HepG2 (cell line): ENCODE results near the gene CAMK4.

Experiments used
- CHCHD3 ChIP-seq: sonication (generic); formaldehyde crosslinking; IDR thresholded peaks from 2 replicates; pipeline ENCODE4 v1.8.0; 2022; ENCODE audit warnings: mild to moderate bottlenecking, missing genetic modification reagents, moderate library complexity
- CTCF ChIP-seq: sonication (generic); formaldehyde crosslinking; IDR thresholded peaks from 2 replicates; pipeline ENCODE4 v1.5.0; 2020; ENCODE audit warnings: mild to moderate bottlenecking, missing genetic modification reagents, moderate library complexity
- ELF1 ChIP-seq: sonication (generic); formaldehyde crosslinking; IDR thresholded peaks from 2 replicates; pipeline ENCODE4 v1.4.0; 2020; ENCODE audit warnings: missing genetic modification reagents
- ERF ChIP-seq: IDR thresholded peaks from 2 replicates; pipeline ENCODE4 v1.6.1; 2018; ENCODE audit warnings: missing biosample characterization, missing genetic modification reagents
- MAFK ChIP-seq, 2 experiments: IDR thresholded peaks in 1 of 2; conservative IDR thresholded peaks in 1 of 2; 2 replicates each; pipeline ENCODE4 v1.6.1; 2011; ENCODE audit warnings: improper control_type of control experiment in 2 of 2, low read length in 2 of 2
- NAIF1 ChIP-seq: sonication (generic); formaldehyde crosslinking; IDR thresholded peaks from 2 replicates; pipeline ENCODE4 v1.5.0; 2020; ENCODE audit warnings: mild to moderate bottlenecking, missing genetic modification reagents, borderline replicate concordance
- NR2C2 ChIP-seq: sonication (generic); formaldehyde crosslinking; IDR thresholded peaks from 2 replicates; pipeline ENCODE4 v1.4.0; 2020; ENCODE audit warnings: missing genetic modification reagents, mild to moderate bottlenecking, moderate library complexity, borderline replicate concordance
- SETDB1 ChIP-seq: sonication (generic); formaldehyde crosslinking; IDR thresholded peaks from 2 replicates; pipeline ENCODE4 v1.5.1; 2020; ENCODE audit warnings: missing genetic modification reagents, mild to moderate bottlenecking, borderline replicate concordance
- TAF1 ChIP-seq: sonication (generic); formaldehyde crosslinking; IDR thresholded peaks from 2 replicates; pipeline ENCODE4 v1.4.0; 2020; ENCODE audit warnings: missing genetic modification reagents
- ZMYM3 ChIP-seq: sonication (generic); formaldehyde crosslinking; IDR thresholded peaks from 2 replicates; pipeline ENCODE4 v1.5.1; 2020; ENCODE audit warnings: mild to moderate bottlenecking, missing genetic modification reagents
- ZNF121 ChIP-seq: sonication (generic); formaldehyde crosslinking; IDR thresholded peaks from 2 replicates; pipeline ENCODE4 v1.5.0; 2020; ENCODE audit warnings: mild to moderate bottlenecking, missing genetic modification reagents
- ZNF652 ChIP-seq: IDR thresholded peaks from 2 replicates; pipeline ENCODE4 v1.6.1; 2016; ENCODE audit warnings: low read depth, borderline replicate concordance

DNA sequence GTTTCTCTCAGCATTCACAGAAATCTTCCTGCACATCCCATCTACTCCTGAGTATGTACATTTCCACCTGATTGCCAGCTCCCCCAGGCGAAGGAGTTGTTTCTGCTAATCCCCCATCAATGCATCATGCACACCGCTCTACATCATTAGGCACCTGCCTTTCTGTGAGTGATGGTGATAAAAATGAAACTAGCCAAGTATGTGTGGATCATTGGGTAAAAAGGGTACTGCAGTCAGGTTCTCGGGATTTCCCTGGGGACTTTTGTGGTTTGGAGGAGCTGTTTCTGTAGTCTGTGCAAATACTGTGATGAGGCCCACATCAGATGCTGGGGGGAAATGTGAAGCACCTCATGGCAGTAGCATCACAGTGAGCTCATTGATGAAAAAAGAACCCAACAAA lies 30.4 kb downstream of the CAMK4 start:
- TF ChIP-seq SETDB1 (CRISPR knock-in tag) (no peak), NAIF1 (CRISPR knock-in tag) (no peak), ERF (no peak), ZNF652 (no peak), TAF1 (CRISPR knock-in tag) (no peak), NR2C2 (no peak), ZNF121 (CRISPR knock-in tag) (no peak), CHCHD3 (CRISPR knock-in tag) (no peak), CTCF (CRISPR knock-in tag) (no peak), ZMYM3 (CRISPR knock-in tag) (no peak), MAFK (conservative IDR thresholded peaks at IDR 0.05 in 1 of 2, IDR thresholded peaks at IDR 0.05 in 1 of 2; ENCODE audit: low read length in 2 of 2) (no peak), ELF1 (CRISPR knock-in tag) (no peak)
